ENCODE data around the gene CACNA1G.

Gene CACNA1G

DNA sequence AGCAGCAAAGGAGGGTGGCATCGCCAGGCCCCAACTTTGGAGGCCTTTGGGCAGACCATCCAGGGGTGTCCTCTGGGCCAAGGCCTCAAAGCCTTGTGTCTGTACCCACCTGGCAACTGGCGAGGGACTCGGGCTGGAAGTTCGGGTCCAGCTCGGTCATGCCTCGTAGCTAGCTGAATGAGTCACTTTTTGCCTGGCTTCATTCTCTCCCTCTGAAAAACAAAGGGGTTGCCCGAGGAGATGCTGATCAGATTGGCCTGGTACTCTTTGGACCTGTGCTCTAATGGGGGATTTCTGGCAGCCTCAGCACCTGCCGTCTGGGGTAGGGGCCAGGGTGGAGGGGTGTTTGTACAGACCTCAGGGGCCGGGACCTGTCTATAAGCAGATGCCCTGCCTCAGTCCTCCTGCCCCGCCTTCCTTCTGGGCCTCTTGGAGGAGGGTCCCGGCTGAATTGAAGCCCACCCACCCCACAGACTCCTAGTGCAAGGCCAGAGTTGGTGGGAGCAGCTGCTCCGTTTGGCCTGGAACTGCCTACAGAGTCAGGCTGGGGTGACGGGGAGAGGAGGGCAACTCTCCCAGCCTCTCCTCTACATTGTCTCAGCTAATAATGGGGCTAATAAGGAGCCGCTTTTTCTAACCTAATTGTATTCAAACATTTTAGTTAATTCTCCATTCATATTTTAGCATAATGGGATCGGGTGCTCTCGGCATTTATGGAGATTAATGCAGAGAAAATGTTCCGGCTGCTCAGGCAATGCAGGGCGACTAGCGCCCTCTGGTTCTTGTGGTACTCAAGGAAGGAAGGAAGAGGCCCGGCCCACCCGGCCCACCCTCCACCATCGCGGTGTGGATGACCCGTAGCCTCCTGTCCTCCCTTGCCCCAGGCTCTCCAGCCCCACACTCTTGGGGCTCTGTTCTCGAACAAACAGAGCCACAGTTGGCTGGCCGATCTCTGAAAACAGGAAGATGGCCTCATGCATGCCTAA is 52.8 kb downstream of the CACNA1G start:
- DNase-seq (ENCODE audit: low read depth in 2 of 2), result no peak

DNA sequence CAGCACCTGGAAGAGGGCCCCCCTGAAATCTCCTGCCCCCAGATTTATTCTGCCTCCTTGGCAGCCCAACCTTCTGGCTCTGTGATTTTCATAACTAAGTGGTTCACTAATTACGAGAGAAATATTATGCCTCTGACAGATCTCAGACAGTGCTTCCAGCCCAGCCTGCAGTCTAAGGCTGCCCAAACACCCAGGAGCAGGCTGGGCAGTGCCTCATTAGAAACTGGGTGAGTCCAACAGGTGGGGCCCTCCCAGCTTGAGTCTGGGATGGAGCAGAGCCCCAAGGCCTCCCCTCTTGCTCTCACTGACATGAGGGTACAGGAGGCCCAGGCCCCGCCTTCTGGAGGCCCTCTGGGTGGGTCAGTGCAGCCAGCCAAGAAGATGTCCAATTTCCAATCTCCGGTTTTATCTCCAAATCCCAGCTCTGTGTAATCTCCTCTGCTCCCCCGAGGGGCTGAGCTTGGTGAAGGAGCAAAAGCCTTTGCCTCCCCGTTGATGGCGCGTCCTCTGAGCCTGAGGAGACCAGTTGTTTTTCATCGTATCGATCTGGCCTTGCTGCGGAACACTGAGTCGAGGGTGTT is 54.0 kb downstream of the CACNA1G start:
- no peak for DNase-seq (ENCODE audit: low read depth in 2 of 2)

DNA sequence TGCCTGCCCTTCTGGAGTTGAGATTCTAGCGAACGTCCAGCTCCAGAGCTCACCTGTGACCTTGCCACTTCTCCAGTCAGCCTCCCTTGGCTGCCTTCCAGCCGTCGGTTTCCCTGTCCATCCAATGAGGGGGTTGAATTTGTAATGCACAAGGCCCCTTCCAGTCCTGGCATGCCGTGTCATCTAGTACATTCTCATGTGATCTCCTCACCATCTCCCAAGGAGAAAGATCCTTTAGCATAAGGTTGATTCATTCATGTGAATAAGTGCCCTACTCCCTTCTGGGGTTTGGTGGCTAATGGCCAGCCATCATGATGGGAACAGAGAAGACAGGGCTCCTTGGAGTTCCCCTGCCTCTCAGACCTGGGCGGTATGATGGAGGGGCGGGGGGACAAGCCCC is 55.3 kb downstream of the CACNA1G start:
- DNase-seq (ENCODE audit: low read depth in 2 of 2), result no peak

DNA sequence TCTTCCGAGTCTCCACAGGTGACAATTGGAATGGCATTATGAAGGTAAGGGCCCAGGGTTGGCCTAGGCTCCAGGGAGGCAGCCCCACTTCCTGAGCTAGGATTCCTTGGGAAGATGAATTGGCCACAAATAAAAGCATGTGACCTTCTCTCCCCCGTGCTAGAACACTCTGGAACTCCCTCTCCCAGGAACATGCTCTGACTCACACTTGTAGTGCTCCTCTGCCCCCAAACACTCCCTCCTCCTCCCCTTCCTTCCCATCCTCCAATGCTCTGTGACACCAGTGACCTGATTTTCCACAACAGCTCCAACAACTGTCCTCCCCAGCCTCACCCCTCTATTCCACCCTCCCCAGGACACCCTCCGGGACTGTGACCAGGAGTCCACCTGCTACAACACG is 57.8 kb downstream of the CACNA1G start:
- no peak for DNase-seq (ENCODE audit: low read depth in 2 of 2)

DNA sequence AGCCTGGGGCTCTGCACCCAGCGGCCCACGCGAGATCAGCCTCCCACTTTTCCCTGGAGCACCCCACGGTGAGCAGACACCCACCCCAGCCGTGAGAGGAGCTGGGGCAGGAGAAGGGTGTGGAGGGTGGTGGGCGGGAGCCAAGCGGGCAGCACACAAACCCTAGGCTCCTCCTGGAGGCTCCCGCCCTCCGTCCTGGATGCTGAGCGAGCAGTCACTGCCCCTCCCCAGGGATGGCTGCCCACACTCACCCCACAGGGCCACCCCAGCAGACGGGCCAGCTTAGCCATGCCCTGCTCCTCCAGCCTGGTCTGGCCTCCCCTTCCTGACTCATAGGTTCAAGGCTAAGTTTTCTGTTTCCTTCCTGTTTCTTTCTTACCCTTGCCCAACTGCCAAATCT is 58.4 kb downstream of the CACNA1G start:
- DNase-seq (ENCODE audit: low read depth in 2 of 2), result no peak

DNA sequence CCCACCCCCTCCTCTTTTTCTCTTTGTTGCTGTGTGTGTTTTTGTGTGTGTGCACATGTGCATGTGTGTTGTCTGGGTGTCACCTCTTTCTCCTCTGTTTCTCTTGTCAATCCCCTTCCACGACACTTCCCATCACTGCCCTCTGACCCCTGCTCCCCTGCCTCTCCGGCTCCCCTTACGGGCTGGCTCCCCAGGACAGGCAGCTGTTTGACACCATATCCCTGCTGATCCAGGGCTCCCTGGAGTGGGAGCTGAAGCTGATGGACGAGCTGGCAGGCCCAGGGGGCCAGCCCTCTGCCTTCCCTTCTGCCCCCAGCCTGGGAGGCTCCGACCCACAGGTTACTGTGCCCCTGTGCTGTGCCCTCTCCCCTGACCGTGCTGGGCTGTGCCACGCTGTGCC is 59.0 kb downstream of the CACNA1G start:
- no peak for DNase-seq (ENCODE audit: low read depth in 2 of 2)

DNA sequence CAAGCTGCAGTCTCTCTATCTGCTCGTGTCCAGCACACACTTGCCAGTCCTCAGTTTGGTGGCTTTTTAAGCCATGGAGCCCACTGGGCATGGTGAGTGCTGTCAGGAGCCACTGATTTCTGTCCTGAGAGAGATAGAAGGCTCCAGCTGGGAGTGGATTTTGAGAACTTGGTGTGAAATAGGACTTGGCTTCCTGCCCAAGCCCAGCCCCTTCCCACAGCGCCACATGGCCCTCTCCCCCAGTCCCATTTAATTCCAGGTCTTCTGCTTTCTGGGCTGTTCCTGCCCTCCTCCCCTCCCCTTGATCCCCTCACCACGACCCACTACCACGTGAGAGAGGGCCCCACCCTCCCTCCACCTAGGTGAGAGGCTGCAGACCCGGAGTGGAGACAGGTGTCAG is 59.7 kb downstream of the CACNA1G start:
- DNase-seq (ENCODE audit: low read depth in 2 of 2), result no peak

DNA sequence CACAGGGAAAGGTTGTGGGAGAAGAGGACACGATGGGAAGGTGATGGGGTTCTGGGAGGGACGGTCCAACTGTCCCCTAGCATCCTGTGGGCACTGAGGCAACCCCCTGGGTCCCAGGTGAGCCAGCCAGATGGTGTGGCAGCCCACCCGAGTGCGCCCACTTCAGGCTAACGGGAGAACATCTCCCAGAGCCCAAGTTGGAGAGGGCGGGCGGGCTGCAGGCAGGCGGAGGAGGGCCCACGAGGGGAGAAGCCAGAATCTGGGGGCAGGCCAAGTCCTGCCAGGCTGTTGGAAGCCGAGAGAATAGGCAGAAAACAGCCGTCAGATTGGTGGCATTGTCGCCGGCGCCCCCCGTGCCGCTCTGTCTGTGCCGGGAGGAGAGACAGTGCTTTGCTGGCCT is 60.3 kb downstream of the CACNA1G start:
- DNase-seq (ENCODE audit: low read depth in 2 of 2), result no peak

DNA sequence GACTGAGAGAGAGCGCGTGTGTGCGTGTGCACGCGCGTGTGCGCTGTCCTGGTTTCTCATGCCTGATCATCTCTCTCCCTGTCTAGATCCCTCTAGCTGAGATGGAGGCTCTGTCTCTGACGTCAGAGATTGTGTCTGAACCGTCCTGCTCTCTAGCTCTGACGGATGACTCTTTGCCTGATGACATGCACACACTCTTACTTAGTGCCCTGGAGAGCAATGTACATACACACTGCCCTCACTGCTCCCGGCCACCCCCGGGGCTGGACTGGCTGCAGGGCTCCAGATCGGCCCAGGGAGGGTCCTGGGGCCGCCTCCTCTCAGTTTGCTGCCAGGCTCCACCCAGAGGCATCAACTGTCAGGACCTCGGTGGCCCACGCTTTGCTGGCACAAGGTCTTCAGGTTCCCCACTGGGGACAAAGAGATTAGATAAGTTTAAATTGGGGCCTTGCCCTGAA is 61.1 kb downstream of the CACNA1G start:
- no peak for DNase-seq (ENCODE audit: low read depth in 2 of 2)

DNA sequence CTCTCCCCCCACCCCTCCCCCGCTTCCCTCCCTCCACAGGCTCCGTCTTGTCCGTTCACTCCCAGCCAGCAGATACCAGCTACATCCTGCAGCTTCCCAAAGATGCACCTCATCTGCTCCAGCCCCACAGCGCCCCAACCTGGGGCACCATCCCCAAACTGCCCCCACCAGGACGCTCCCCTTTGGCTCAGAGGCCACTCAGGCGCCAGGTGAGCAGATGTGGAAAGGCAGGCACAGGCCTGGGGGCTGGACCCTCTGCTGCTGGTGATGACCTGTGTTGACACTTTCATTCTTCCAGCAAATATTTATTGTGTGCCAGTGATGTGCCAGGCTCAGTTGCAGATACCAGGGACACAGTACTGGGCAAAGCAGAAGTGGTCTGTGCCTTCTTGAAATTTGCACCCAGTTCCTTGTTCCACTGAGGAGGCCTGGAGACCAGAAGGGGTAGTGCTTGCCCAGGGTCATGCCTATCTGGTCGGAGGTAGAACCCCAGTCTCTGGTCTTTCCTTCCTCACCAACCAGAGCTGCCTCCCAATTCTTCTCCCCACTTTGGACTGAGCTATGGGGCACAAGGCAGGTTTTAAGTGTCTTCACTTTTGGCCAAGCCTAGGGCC is 63.9 kb downstream of the CACNA1G start:
- no peak for DNase-seq (ENCODE audit: low read depth in 2 of 2)

DNA sequence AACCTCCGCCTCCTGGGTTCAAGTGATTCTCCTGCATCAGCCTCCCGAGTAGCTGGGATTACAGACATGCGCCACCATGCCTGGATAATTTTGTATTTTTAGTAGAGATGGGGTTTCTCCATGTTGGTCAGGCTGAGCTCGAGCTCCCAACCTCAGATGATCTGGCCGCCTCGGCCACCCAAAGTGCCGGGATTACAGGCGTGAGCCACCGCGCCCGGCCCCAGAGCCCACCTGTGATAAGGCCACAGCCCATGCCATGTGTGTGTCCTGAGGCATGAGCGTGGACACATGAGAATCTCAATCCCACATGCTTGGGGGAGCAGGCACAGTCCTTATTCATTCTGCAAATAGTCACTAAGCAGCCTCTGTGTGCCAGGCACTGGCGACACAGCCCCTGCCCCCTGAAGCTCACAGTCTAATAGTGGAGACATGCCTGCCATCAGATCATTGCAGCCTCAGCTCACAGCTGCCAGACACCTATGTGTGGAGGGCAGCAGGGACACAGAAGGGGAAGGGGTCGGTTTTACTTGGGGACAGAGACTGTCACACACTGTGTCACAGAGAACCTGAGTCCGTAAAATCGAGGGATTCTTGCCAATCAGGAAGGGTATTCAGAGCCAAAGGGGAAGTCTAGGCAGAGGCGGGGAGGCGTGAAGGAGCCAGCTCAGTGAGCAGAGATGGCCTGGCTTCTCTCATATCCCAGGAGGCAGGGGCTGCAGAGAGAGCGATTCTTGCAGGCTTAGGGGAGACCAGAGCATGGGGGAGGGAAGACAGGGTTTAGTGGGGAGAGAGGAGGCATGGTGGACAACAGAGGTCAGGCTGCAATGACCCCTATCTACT is 64.7 kb downstream of the CACNA1G start:
- no peak for DNase-seq (ENCODE audit: low read depth in 2 of 2)

DNA sequence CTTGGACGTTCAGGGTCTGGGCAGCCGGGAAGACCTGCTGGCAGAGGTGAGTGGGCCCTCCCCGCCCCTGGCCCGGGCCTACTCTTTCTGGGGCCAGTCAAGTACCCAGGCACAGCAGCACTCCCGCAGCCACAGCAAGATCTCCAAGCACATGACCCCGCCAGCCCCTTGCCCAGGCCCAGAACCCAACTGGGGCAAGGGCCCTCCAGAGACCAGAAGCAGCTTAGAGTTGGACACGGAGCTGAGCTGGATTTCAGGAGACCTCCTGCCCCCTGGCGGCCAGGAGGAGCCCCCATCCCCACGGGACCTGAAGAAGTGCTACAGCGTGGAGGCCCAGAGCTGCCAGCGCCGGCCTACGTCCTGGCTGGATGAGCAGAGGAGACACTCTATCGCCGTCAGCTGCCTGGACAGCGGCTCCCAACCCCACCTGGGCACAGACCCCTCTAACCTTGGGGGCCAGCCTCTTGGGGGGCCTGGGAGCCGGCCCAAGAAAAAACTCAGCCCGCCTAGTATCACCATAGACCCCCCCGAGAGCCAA is 65.6 kb downstream of the CACNA1G start:
- DNase-seq (ENCODE audit: low read depth in 2 of 2), result peak; percentile 54

DNA sequence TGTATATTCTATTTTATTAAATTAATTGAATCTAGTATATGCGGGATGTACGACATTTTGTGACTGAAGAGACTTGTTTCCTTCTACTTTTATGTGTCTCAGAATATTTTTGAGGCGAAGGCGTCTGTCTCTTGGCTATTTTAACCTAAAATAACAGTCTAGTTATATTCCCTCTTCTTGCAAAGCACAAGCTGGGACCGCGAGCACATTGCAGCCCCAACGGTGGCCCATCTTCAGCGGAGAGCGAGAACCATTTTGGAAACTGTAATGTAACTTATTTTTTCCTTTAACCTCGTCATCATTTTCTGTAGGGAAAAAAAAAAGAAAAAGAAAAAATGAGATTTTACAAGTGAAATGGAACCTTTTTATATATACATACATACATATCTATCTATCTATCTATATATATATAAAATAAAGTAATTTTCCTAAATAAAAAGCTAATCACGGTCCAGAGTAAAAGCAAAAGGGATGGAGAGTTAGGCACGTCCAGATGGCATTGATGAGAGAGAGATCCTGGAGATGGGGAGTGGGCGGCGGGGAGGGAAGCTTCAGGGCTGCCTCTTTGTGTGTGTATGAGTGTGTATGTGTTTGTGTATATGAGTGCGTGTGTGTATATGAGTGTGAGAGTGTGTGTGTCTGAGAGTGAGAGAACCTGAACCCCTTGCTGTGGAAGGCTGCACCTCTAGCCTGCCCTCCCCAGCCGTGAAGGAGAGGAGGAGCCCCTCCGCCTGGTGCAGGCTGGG is 66.7 kb downstream of the CACNA1G start:
- no peak for DNase-seq (ENCODE audit: low read depth in 2 of 2)

DNA sequence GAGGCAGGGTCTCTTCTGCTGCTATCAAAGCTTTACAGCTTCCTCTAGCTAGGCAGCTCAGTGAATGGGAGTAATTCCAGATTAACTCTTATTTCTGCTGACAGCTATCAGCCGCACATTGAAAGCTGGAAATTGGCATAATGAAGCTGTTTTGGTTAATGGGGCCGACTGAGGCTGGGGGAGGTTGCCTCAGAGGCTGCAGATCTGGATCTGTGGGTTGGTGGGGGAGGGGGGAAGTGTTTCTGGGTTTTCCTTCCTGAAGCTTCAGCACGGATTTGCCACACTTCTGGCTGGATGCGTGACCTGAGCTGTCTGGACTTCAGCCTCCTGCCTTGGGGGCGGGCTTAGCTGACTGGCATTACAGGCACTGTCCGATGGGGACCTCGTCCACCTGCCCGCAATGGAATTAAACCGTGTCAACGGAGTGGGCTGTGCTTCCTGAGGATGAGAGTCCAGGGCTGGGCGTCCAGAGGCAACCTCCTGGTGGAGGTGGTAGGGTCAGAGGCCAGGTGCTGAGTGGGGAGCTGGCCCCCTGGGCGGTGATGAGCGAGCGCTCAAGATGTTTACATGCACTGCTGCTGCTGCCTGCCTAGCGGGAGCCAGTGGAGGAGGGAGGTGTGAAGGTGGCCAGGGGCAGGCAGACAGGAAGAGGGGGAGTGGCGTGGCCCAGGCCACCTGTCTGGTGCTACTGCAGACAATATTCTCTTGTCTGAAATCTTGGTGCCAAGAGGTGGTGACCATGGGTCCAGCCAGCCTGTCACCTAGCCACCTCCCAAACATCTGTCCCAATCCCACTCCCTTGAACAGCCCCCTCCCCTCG is 67.5 kb downstream of the CACNA1G start:
- DNase-seq (ENCODE audit: low read depth in 2 of 2), result no peak

DNA sequence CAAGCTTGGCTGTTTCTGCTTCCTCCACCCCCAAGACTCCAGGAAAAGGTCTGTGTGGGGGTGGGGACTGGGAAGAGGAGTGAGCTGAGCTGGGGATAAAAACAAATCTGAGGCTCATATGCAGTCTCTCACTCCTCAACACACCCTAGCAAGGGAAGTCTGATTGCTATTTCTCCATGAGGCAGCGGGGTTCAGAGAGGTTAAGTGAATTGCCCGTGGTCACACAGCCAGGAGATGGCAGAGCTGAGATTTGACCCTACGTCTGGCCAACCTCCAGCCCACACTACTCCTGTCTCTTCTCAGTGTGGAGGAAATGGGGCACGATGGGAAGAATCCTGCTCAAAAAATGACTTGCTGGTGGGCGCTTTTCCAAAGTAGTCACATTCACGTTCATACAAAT is 69.4 kb downstream of the CACNA1G start:
- DNase-seq (ENCODE audit: low read depth in 2 of 2), result no peak

DNA sequence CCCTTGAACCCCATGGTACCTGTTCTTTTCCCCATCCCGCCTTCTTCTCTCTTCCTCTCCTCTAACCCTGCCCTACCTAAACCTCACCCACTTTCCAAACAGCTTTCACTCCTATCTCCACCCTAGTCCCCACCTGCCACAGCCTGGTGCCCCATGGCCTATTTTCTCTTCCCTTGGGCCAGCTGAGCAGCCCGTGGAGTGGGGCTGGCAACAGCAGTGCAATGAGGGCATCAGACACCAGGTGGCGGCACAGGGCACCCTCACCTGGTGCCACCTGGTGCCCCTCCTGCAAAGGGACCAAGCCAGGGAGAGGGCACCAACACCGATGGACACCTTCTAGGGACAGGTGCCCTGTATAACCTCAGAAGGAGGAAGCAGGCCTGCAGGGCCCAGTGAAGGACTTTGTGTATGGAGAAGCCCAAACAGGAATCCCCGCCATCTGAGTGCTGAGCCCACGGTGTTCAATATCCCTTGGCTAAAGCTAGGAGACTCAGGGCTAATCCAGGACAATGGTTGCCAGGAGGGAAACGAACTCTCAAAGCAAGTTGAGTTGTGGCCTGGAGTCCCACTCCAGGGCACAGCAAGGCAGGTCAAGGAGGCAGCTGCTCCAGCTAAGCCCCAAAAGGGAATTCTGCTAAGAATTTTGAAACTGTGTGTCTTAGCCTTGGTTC is 70.1 kb downstream of the CACNA1G start:
- peak; percentile 47 to 49 for DNase-seq (ENCODE audit: low read depth in 2 of 2)

DNA sequence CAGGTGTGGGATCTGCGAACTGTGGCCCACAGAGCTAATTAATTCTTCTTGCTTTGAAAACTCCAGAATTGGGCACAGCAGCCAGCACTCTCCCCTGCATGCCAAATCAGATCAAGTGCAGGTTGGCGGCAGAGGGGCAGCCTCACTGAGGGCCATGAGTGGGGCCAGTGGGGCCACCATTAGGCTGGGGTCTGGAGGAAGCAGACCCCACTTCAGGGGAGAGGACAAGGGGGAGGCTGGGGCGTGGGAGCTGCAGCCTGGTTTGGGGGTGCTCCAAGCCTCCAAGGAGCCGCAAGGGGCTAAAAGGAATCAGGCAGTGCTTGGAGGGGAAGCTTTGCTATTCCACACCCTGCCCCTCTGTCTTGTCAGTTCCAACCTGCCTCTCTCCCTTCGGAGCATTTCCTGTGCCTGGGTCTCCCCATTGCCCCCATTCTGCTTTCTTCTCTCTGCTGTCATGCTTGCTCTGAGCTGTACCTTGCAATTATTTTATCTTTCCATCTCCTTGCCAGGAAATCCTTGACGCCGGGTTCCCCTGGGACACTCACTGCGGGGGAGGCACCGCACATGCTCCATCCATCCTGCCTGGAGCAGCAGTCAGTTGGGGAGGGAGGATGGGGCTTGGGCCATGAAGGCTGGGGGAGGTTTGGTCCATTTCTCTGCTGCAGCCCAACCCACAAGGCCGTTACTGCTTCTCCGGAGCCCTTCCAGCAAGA is 70.8 kb downstream of the CACNA1G start:
- no peak for DNase-seq (ENCODE audit: low read depth in 2 of 2)

DNA sequence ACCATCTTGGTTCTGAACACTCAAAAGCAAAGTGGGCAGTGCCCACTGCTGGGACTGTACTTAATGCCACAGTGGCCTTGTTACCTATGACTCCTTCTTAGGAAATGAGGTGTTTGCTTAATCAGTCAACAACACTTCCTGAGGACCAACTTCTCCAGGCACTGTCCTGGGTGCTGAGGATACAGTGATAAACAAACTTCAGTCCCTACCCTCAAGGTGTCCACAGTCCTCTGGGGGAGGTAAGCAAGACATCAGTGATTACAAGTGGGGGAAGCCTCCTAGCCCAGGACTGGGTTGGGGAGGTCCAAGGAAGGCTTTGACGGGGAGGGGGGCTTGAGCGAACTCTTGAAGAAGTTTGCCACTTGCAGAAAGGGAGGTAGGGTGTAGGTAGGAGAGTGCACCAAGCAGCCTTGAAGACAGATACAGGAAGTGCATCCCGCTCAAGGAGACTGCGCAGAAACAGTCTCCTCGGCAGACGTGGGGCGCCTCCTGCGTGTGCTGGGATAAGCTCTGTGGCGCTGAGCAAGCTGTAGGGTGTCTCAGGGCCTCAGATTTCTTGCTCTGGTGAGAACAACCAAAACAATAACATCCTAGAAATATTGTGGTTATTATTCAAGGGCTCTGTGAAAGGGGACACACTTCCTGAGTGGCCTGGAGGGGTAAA is 71.5 kb downstream of the CACNA1G start:
- no peak for DNase-seq (ENCODE audit: low read depth in 2 of 2)
